IMR-90 (cell line): Measurements from ENCODE around the gene HDAC5. TPM values are rescaled to one million over a fixed set of nuclear protein-coding genes. Genes with fewer than 3 reads are reported as not detected.

Experiments used
- ATAC-seq: fragments of 200-7000 bp; cut with Tn5 transposase; 2 replicates; pipeline ENCODE4 v1.9.1; 2020; ENCODE audit warnings: low read depth, mild to moderate bottlenecking, moderate library complexity
- BruUV-seq: library from RNA; stranded (reverse); fragments of 400-500 nt; replicated peaks from 2 replicates; lab custom pipeline; 2021; lab: Mats Ljungman, UMichigan
- CTCF ChIA-PET: fragments of 300-600 bp; formaldehyde crosslinking; extraction: SDS; loops from one replicate; lab custom pipeline; 2021; ENCODE audit warnings: antibody characterized with exemption; lab: Yijun Ruan, JAX
- POLR2A ChIA-PET: fragments of 300-600 bp; sonication (Branson Sonifier 250); formaldehyde crosslinking; loops from one replicate; lab custom pipeline; 2022; ENCODE audit warnings: antibody characterized with exemption; ENCODE audit not compliant: unreplicated experiment; lab: Charles Lee
- DNase-seq: peaks from one replicate; pipeline ENCODE4 v3.0.0; 2013
- H2AFZ ChIP-seq: replicated peaks from 2 replicates; pipeline ENCODE3; 2013; ENCODE audit warnings: low read length, mild to moderate bottlenecking; ENCODE audit not compliant: poor library complexity
- H2AK5ac ChIP-seq: 2 replicates; pipeline ENCODE4 v1.6.1; 2013; ENCODE audit warnings: low read depth, low read length, inconsistent platforms
- H2AK9ac ChIP-seq: replicated peaks from 2 replicates; pipeline ENCODE3; 2013; ENCODE audit warnings: mild to moderate bottlenecking, low read depth, low read length, moderate library complexity; ENCODE audit not compliant: poor library complexity
- H2BK120ac ChIP-seq: 2 replicates; pipeline ENCODE4 v1.6.1; 2013; ENCODE audit warnings: low read depth, low read length, inconsistent platforms
- H2BK15ac ChIP-seq: 3 replicates; pipeline ENCODE4 v1.6.1; 2013; ENCODE audit warnings: low read depth, low read length, inconsistent platforms
- H2BK20ac ChIP-seq: 2 replicates; pipeline ENCODE4 v1.6.1; 2013; ENCODE audit warnings: low read depth, mild to moderate bottlenecking, inconsistent platforms, low read length, moderate library complexity
- H2BK5ac ChIP-seq: 2 replicates; pipeline ENCODE4 v1.6.1; 2013; ENCODE audit warnings: mild to moderate bottlenecking, low read depth, low read length, inconsistent platforms; ENCODE audit not compliant: poor library complexity, severe bottlenecking
- H3K14ac ChIP-seq: replicated peaks from 2 replicates; pipeline ENCODE4 v1.6.1; 2013; ENCODE audit warnings: low read depth, low read length, inconsistent platforms
- H3K18ac ChIP-seq: 2 replicates; pipeline ENCODE4 v1.6.1; 2013; ENCODE audit warnings: low read depth, low read length, control low read depth
- H3K23ac ChIP-seq: 2 replicates; pipeline ENCODE4 v1.6.1; 2013; ENCODE audit warnings: low read depth, low read length, inconsistent platforms
- H3K27ac ChIP-seq: 2 replicates; pipeline ENCODE4 v1.5.1; 2013; ENCODE audit warnings: mild to moderate bottlenecking, control low read depth, low read length; ENCODE audit not compliant: insufficient read depth
- H3K27me3 ChIP-seq: 2 replicates; pipeline ENCODE4 v1.6.1; 2013; ENCODE audit warnings: low read length; ENCODE audit not compliant: control insufficient read depth, insufficient read depth
- H3K36me3 ChIP-seq: 2 replicates; pipeline ENCODE4 v1.6.1; 2013; ENCODE audit warnings: low read length, mixed read lengths; ENCODE audit not compliant: control insufficient read depth, insufficient read depth
- H3K4ac ChIP-seq: 2 replicates; pipeline ENCODE4 v1.6.1; 2013; ENCODE audit warnings: low read depth, low read length, inconsistent platforms
- H3K4me1 ChIP-seq: 2 replicates; pipeline ENCODE4 v1.6.1; 2013; ENCODE audit warnings: low read length, mixed read lengths; ENCODE audit not compliant: control insufficient read depth, insufficient read depth
- H3K4me2 ChIP-seq: 2 replicates; pipeline ENCODE4 v1.6.1; 2013; ENCODE audit warnings: low read depth, mild to moderate bottlenecking, control low read depth, low read length, moderate library complexity
- H3K4me3 ChIP-seq: 2 replicates; pipeline ENCODE4 v1.5.1; 2013; ENCODE audit warnings: low read depth, mild to moderate bottlenecking, control low read depth, low read length, moderate library complexity; ENCODE audit not compliant: insufficient read depth
- H3K56ac ChIP-seq: 2 replicates; pipeline ENCODE4 v1.6.1; 2013; ENCODE audit warnings: low read length, inconsistent platforms; ENCODE audit not compliant: insufficient read depth; ENCODE audit errors: extremely low read depth
- H3K79me1 ChIP-seq, 2 experiments: 2 replicates each; pipeline ENCODE4 v1.6.1; 2013; ENCODE audit warnings: low read length in 2 of 2, inconsistent platforms in 1 of 2, low read depth in 1 of 2
- H3K9ac ChIP-seq: 2 replicates; pipeline ENCODE4 v1.6.1; 2013; ENCODE audit warnings: low read depth, low read length, control low read depth
- H3K9me1 ChIP-seq: 2 replicates; pipeline ENCODE4 v1.6.1; 2013; ENCODE audit warnings: low read length, inconsistent platforms; ENCODE audit not compliant: insufficient read depth
- H3K9me3 ChIP-seq: 2 replicates; pipeline ENCODE4 v1.6.1; 2013; ENCODE audit warnings: low read length; ENCODE audit not compliant: control insufficient read depth, insufficient read depth
- H4K20me1 ChIP-seq: 2 replicates; pipeline ENCODE4 v1.6.1; 2013; ENCODE audit warnings: low read length, inconsistent platforms; ENCODE audit not compliant: insufficient read depth
- H4K5ac ChIP-seq: 2 replicates; pipeline ENCODE4 v1.6.1; 2013; ENCODE audit warnings: mild to moderate bottlenecking, low read depth, low read length, control low read depth
- H4K8ac ChIP-seq, 2 experiments: 2 replicates each; pipeline ENCODE4 v1.6.1; 2013; ENCODE audit warnings: low read depth in 2 of 2, low read length in 2 of 2, control low read depth in 1 of 2, inconsistent platforms in 1 of 2
- H4K91ac ChIP-seq: 2 replicates; pipeline ENCODE4 v1.6.1; 2013; ENCODE audit warnings: low read depth, low read length, inconsistent platforms; ENCODE audit not compliant: insufficient read depth
- BHLHE40 ChIP-seq: fragments of 150-350 bp; IDR thresholded peaks from 2 replicates; pipeline ENCODE4 v1.6.1; 2016; ENCODE audit warnings: mild to moderate bottlenecking, low read depth, low read length
- CEBPB ChIP-seq: IDR thresholded peaks from 2 replicates; pipeline ENCODE4 v1.6.1; 2012; ENCODE audit warnings: low read depth, low read length, improper control_type of control experiment
- CHD1 ChIP-seq: IDR thresholded peaks from 2 replicates; pipeline ENCODE4 v1.6.1; 2012; ENCODE audit warnings: low read depth, low read length, improper control_type of control experiment
- CTCF ChIP-seq: conservative IDR thresholded peaks from 2 replicates; pipeline ENCODE4 v1.5.1; 2012; ENCODE audit warnings: mild to moderate bottlenecking, low read depth, low read length, improper control_type of control experiment
- FOS ChIP-seq: fragments of 150-350 bp; IDR thresholded peaks from 2 replicates; pipeline ENCODE4 v1.6.1; 2016; ENCODE audit warnings: low read depth, low read length
- MAFK ChIP-seq: IDR thresholded peaks from 2 replicates; pipeline ENCODE4 v1.6.1; 2012; ENCODE audit warnings: low read depth, low read length, improper control_type of control experiment
- MAZ ChIP-seq: IDR thresholded peaks from 2 replicates; pipeline ENCODE4 v1.6.1; 2012; ENCODE audit warnings: low read depth, mild to moderate bottlenecking, low read length, improper control_type of control experiment, moderate library complexity, borderline replicate concordance
- MXI1 ChIP-seq: IDR thresholded peaks from 2 replicates; pipeline ENCODE4 v1.6.1; 2012; ENCODE audit warnings: low read depth, mild to moderate bottlenecking, low read length, moderate library complexity, borderline replicate concordance
- NFE2L2 ChIP-seq: fragments of 150-350 bp; IDR thresholded peaks from 2 replicates; pipeline ENCODE4 v1.6.1; 2016; ENCODE audit warnings: low read depth, mild to moderate bottlenecking, low read length
- POLR2A ChIP-seq: IDR thresholded peaks from 2 replicates; pipeline ENCODE4 v1.6.1; 2012; ENCODE audit warnings: mild to moderate bottlenecking, low read depth, low read length
- RAD21 ChIP-seq: IDR thresholded peaks from 2 replicates; pipeline ENCODE4 v1.6.1; 2012; ENCODE audit warnings: low read length, improper control_type of control experiment
- RCOR1 ChIP-seq: IDR thresholded peaks from 2 replicates; pipeline ENCODE4 v1.6.1; 2012; ENCODE audit warnings: mild to moderate bottlenecking, low read length, improper control_type of control experiment; ENCODE audit not compliant: insufficient replicate concordance
- RFX5 ChIP-seq: IDR thresholded peaks from 2 replicates; pipeline ENCODE4 v1.8.0; 2012; ENCODE audit warnings: low read depth, mild to moderate bottlenecking, low read length, moderate library complexity
- SMC3 ChIP-seq: fragments of 150-350 bp; IDR thresholded peaks from 2 replicates; pipeline ENCODE4 v1.6.1; 2016; ENCODE audit warnings: low read depth, mild to moderate bottlenecking, antibody characterized with exemption, low read length, moderate library complexity
- USF2 ChIP-seq: fragments of 150-350 bp; IDR thresholded peaks from 2 replicates; pipeline ENCODE4 v1.6.1; 2017; ENCODE audit warnings: mild to moderate bottlenecking, antibody characterized with exemption, low read length, low read depth
- WGBS, 2 experiments: methylation state at CpG; one replicate each; pipeline versions ENCODE4 v1.1.5 to v1.1.7; 2013; ENCODE audit warnings: missing lambda C conversion rate in 2 of 2; ENCODE audit not compliant: insufficient read length in 1 of 2; ENCODE audit errors: extremely low coverage in 2 of 2; 5-methylcytosine and 5-hydroxymethylcytosine counted together
- dilution Hi-C: fragments of 300-500 bp; cut with HindIII; formaldehyde crosslinking; loops from one replicate; pipeline ENCODE4 v1.14.3; 2018; ENCODE audit warnings: low sequenced_read_pairs; ENCODE audit not compliant: unreplicated experiment
- in situ Hi-C: fragments of 300-500 bp; cut with MboI; formaldehyde crosslinking; loops from 3 replicates; pipeline ENCODE4 v1.14.3; 2019; ENCODE audit warnings: low sequenced_read_pairs, inconsistent platforms, mixed read lengths
- intact Hi-C: fragments of 100-400 bp; cut with micrococcal nuclease; formaldehyde crosslinking; loops from 2 replicates; pipeline ENCODE4 v1.10.0; 2022
- polyA plus RNA-seq, 3 experiments: library from polyadenylated mRNA; depleted of rRNA; stranded (reverse); fragments of >200 nt; gene quantifications; 2 replicates each; pipeline ENCODE4 v1.2.3, GENCODE V29; 2012; ENCODE audit warnings: low replicate concordance in 1 of 3
- total RNA-seq: library from RNA; depleted of rRNA; stranded (reverse); fragments of >200 nt; gene quantifications from 2 replicates; pipeline ENCODE4 v1.2.3, GENCODE V29; 2012
- TF ChIP-seq, protein P1 (sequence below): fragments of 150-350 bp; IDR thresholded peaks from 2 replicates; pipeline ENCODE4 v1.6.1; 2016; ENCODE audit warnings: low read depth, mild to moderate bottlenecking, low read length, moderate library complexity, borderline replicate concordance

Gene HDAC5
- total and polyA plus RNA-seq, 2 of the 4 experiments (the other 2 are of a cell fraction), result 47.0 to 61.3 TPM

- H4K20me1 ChIP-seq, result peaks cover 63% of the 10 kb centered on the region
- TF ChIP-seq POLR2A (no peak), CTCF (no peak), SMC3 (no peak), CEBPB (no peak), RCOR1 (no peak), CHD1 (no peak), MAZ (no peak), RAD21 (no peak), NFE2L2 (no peak), USF2 (no peak), RFX5 (no peak), FOS (no peak), MXI1 (no peak), MAFK (no peak), BHLHE40 (no peak)
- TF ChIP-seq, protein P1, sequence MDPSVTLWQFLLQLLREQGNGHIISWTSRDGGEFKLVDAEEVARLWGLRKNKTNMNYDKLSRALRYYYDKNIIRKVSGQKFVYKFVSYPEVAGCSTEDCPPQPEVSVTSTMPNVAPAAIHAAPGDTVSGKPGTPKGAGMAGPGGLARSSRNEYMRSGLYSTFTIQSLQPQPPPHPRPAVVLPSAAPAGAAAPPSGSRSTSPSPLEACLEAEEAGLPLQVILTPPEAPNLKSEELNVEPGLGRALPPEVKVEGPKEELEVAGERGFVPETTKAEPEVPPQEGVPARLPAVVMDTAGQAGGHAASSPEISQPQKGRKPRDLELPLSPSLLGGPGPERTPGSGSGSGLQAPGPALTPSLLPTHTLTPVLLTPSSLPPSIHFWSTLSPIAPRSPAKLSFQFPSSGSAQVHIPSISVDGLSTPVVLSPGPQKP, result no peak
- H4K5ac ChIP-seq, result no peak overlapping the region
- H3K23ac ChIP-seq, result no peak overlapping the region
- ATAC-seq (no peak), DNase-seq (no peak)
- H3K9me3 ChIP-seq, result no peaks in the 10 kb centered on the region
- in situ Hi-C loops (no loop called here), dilution Hi-C loops (no loop called here), intact Hi-C loops (no loop called here)
- H3K27ac ChIP-seq, result no peak overlapping the region
- no peak overlapping the region for H4K91ac ChIP-seq
- no peak overlapping the region for H3K4me3 ChIP-seq
- H2AK9ac ChIP-seq, result no peak overlapping the region
- H2BK120ac ChIP-seq, result no peak overlapping the region
- no peak overlapping the region for H3K14ac ChIP-seq
- no peak overlapping the region for H2AFZ ChIP-seq
- H2BK20ac ChIP-seq, result no peak overlapping the region
- no peak overlapping the region for H3K4ac ChIP-seq
- no peak overlapping the region for H3K9ac ChIP-seq
- ChIA-PET CTCF (no interaction called here), POLR2A (no interaction called here)
- H3K27me3 ChIP-seq, result no peaks in the 10 kb centered on the region
- BruUV-seq, result no TSS peak
- no peak overlapping the region for H3K4me2 ChIP-seq
- H3K79me1 ChIP-seq, result peaks cover 24 to 48% of the 10 kb centered on the region in 2 experiments
- H3K36me3 ChIP-seq, result peaks cover 23% of the 10 kb centered on the region
- H2AK5ac ChIP-seq, result no peak overlapping the region
- H3K4me1 ChIP-seq, result peaks cover 2% of the 10 kb centered on the region; the same call in 1 of the 2 replicates
- no CpG with 5 or more reads among the region's 1 CpG for WGBS, 2 experiments
- no peak overlapping the region for H2BK15ac ChIP-seq
- no peak overlapping the region for H2BK5ac ChIP-seq
- no peak overlapping the region for H4K8ac ChIP-seq
- H3K9me1 ChIP-seq, result no peaks in the 10 kb centered on the region
- H3K56ac ChIP-seq, result no peak overlapping the region
- H3K18ac ChIP-seq, result no peak overlapping the region
Observed at GRCh38 chr17:44061446-44061845, 62.0 kb downstream of the HDAC5 start.
